Jurkat, Clone E6-1 (cell line): ENCODE results near the gene PHGDH.

ENCODE experiments used
- DNase-seq: peaks from one replicate; pipeline ENCODE4 v3.0.0-alpha.2; 2011; ENCODE audit warnings: low read depth, low spot score
- H3K4me3 ChIP-seq: 2 replicates; pipeline ENCODE4 v1.5.1; 2011; ENCODE audit warnings: mild to moderate bottlenecking, low read length, control low read depth, moderate library complexity

PHGDH gene

DNA sequence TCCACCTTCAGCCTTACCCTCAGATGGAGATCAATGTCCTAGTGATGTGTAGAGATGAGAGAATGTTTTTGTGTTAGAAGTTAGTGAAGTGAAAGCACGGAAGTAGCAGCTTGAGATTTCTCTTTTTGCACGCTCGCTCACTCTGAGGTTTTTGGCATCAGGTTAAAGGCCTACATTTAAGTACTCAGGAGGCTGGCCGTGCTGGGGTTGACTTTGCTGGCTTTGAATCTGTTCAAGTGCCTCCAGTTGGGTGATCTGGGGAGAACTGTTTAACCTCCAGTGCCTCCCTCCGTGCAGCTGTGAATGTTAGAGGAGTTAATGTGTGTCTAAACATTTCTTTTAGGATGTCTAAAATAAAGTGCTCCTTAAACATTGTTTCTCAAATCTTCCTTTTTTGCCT lies 13.9 kb downstream of the PHGDH start:
- H3K4me3 ChIP-seq = no peak overlapping the region
- no peak for DNase-seq

DNA sequence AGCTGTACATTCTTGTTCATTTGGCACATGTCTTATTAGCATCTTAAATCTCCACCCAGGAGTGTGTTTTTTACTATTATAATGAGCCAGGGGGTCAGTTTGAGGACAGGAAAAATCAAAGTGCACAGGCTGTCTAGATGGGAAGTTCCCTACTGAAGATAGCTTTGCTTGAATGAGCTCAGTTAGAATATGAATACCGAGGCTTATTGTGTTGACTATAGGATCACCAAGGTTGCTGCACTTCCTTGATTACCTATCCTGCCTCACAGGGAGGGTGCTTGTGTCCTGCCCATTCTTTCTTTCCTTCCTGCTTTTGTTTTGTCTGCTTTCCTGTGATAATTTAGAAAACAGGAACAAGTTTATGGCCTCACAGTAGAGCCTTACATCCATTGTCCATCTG lies 16.3 kb downstream of the PHGDH start:
- no peak overlapping the region for H3K4me3 ChIP-seq
- no peak for DNase-seq

DNA sequence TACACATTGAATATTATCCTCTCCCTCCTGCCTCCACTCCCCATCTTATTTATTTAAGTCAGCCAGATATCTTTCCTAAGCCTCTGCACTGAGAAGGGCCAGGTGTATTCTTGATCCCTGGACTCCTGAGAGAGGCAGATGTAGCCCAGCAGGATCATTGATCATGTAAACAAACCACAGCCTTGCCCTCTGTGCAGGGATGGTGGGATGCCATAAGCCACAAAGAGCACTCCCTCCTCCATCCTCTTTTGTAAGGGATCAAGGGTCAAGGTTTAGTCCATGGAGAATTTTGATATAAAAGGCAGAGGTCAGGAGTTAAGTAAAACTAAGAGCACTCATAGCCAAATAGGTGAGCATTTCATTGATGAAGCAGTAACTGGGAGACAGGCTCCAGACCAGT lies 17.3 kb downstream of the PHGDH start:
- no peak for DNase-seq
- no peak overlapping the region for H3K4me3 ChIP-seq

DNA sequence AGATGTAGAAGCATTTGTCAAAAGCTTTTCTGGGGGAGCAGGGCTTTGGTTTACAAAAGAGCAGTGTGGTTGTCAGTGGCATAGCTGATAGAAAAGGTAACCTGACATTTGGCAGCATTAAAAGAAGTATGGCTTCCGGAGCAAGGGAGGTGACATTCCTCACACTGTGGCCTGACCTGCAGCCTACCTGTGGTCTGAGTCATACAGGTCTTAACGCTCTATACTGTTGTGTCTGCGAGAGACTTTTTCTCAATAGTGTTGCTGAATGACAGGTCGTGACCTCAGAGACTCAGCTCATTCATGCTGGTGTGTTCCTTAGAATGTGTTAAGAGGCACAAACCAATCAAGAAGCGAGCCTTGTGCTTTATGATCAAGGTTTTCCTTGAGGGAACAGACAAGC lies 19.3 kb downstream of the PHGDH start:
- no peak for DNase-seq
- no peak overlapping the region for H3K4me3 ChIP-seq

DNA sequence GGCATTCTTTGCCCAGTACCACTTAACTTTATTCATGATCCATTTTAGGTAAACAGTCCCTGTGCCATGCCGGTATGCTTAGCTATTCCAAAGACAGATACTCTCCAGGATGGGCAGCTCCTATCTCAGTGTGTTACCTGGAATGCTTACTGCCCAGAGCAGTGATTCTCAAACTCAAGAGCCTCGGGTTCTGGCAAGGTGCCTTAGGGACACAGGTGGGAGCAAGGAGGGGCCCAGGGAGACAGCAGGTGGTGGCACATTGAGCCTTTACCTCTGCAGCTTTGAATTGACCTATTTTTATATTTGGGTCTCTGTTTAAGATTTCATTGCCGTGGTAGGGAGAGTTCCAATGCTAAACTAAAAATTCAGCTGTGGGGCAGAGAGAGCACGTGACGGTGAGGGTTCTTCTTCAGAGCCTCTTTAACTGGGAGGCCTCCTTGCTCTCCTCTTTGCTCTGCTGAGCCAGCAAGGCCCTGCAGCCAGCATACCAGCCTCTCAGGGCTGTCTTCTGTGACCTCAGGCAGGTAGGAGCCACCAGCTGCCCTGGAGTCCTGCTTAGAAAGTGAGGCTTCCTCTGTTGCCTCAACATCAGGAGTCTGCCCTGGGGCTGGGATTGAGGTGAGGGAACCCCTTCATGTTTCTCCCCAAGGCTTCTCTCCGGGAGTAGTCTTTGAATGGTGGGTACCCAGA lies 20.2 kb downstream of the PHGDH start:
- DNase-seq = no peak
- H3K4me3 ChIP-seq = no peak overlapping the region

DNA sequence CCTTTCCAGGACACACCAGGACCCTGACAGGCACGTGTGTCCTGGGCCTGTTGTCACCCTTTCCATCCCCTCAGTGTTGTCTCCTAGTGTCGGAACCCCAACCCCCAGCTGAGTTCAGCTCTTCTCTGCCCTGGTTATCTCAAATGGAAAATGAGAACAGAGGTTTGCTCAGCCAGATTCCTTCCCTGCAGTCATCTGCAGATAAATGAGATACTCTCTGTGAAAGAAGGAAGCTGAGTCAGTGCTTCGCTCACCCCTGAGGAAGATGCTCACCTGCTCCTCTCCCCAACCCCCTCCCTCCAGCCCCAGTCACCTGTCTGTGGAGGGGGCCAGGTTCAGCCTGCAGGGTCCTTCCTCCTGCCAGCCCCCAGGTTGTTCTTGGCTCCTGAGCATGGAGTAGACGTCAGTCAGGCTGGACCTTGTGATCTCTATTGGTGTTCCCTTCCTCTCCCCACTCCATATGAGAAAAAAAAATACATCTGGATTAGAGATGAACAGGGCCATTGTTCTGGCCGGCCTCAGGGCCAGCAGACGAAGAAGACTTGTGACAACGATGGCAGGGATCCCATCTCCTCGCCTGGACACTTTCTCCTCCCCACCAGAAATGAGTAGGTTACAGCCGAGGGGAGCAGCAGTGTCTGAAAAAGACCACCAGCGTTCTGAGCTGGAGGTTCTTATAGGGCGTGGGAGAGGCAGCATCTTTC lies 20.9 kb downstream of the PHGDH start:
- DNase-seq = no peak
- no peak overlapping the region for H3K4me3 ChIP-seq

DNA sequence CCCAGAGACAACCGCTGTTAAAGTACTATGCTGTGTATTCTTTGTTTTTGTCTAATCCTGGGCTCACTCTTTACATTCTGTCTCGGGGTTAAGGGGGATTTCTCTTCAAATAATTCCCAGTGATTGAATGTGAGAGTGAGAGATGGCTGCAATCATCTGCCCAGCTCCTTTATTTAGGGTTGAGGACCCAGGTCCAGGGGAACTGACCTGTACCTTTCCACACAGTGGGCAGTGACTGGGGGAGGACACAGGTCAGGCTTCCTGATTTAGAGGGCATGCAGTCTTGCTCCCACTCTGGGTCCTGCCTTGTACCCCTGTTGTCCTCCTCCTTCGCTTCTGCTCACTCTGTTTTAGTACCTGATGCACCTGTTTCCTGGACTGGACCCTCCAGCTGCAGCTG lies 22.0 kb downstream of the PHGDH start:
- H3K4me3 ChIP-seq = no peak overlapping the region
- no peak for DNase-seq

DNA sequence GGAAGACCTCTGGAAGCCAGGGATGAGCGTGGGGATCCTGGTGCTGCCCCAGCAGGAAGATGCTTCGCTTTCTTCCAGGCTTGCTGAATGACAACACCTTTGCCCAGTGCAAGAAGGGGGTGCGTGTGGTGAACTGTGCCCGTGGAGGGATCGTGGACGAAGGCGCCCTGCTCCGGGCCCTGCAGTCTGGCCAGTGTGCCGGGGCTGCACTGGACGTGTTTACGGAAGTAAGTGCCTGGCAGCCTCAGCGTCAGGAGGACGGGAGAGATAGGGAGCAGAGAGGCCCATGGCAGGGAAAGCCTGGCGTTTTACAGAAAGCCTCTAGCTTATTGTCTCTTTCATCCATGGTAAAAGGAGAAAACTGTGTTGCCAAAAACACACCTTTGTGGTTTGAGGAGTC lies 23.5 kb downstream of the PHGDH start:
- DNase-seq = no peak

DNA sequence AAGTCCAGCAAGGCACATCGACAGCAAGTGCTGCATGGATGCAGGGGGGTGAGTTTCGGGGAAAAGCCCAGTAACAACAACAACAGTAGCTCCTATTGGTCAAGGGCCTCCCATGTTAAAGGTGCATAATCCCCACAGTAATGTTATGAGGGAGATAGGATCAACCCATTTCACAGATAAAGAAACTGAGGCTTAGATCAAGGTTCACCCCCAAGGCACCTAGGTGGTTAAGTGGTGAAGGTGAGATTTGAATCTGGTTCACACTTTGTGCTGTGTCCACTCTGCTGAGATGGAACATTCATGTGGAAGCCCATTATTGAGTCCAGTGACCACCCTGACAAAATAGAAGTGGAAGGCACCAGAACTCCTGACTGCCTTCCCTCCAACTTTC lies 24.9 kb downstream of the PHGDH start:
- H3K4me3 ChIP-seq = no peak overlapping the region
- no peak for DNase-seq

More for the DNA sequence above, 23.5 kb downstream of the PHGDH start:
- H3K4me3 ChIP-seq = no peak overlapping the region

DNA sequence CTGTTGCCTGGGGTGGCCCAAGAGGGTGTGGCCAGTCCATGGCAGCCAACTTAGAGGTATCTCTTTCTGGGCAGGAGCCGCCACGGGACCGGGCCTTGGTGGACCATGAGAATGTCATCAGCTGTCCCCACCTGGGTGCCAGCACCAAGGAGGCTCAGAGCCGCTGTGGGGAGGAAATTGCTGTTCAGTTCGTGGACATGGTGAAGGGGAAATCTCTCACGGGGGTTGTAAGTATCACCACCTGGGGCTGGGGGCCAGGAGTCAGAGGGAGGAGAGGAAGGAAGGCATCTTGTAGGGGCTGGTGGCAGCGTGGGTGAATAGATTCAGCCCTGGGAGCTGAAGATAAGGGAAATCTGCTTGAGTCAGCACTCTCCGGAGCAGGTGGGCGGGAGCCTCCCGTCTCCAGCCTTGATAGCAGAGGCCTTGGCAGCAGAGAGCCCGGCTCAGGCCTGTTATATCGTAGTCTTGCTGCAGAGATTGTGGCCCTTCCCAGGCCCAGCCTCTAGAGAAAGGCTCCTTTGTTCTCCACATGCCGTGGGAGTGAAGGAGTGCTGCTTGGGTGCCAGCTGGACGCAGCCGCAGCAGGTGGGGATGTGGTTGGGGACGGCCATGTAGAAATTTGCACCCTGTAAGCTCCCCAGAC lies 25.4 kb downstream of the PHGDH start:
- H3K4me3 ChIP-seq = no peak overlapping the region
- DNase-seq = no peak

DNA sequence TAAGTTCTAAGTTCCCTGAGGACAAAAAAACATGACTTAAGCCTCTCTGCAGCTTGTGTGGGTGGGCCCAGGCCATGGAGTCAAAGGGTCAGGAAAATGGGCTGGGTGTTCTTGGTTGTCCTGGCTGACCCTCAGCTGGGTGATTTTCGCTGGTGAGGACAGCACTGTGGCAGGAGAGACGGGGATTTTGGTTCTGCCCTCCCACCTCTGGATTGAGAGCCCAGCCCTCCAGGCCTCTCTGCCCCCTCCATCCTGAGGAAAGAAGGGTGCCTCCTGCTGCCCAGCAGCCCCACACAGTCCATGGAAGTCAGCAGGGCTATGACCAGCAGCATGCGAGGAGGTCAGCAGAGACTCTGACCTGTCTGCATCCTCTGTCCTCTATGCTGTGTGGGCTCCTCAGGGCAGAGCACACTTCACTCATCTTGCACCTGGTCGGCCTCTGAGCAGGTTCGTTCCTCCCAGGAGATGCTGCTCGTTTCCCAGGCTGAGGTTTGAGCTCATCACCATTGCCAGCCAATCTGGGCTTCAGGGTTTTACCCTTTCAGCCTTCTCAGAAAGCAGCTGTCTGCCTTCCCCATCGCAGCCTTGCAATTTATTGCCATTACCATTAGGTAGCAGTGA lies 26.5 kb downstream of the PHGDH start:
- H3K4me3 ChIP-seq = no peak overlapping the region
- DNase-seq = no peak

DNA sequence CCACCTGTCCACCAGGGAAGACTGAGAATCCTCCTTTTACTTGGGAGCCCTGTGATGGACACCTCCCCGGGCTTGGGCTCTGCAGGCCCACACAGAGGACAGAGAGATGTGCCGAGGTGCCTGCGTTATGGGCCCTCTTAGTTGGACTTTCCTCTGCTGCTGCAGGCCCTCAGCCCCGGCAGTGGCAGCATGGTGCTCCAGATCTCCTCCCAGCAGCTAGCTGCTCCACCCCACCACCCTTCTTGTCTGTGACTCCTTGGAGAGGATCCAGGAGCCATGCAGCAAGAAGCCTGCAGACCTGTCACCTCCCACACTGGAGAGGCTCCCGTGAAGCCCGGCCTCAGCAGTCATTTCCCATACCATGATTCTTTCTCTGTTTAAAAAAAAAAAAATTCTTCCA lies 27.4 kb downstream of the PHGDH start:
- DNase-seq = no peak
- H3K4me3 ChIP-seq = no peak overlapping the region

DNA sequence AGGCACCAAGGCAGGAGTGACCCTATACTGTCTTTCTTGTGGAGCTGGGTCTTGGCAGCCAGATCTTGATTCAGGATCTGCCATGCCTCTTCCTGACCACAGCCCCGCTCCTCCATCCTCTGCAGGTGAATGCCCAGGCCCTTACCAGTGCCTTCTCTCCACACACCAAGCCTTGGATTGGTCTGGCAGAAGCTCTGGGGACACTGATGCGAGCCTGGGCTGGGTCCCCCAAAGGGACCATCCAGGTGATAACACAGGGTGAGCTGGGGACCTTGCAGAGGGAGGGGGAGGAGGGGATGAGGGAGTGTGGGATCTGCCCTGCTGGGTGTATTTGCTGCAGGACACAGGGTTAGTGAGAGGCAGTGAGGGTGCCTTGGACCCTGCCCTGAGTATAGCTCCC lies 28.5 kb downstream of the PHGDH start:
- no peak overlapping the region for H3K4me3 ChIP-seq
- no peak for DNase-seq

DNA sequence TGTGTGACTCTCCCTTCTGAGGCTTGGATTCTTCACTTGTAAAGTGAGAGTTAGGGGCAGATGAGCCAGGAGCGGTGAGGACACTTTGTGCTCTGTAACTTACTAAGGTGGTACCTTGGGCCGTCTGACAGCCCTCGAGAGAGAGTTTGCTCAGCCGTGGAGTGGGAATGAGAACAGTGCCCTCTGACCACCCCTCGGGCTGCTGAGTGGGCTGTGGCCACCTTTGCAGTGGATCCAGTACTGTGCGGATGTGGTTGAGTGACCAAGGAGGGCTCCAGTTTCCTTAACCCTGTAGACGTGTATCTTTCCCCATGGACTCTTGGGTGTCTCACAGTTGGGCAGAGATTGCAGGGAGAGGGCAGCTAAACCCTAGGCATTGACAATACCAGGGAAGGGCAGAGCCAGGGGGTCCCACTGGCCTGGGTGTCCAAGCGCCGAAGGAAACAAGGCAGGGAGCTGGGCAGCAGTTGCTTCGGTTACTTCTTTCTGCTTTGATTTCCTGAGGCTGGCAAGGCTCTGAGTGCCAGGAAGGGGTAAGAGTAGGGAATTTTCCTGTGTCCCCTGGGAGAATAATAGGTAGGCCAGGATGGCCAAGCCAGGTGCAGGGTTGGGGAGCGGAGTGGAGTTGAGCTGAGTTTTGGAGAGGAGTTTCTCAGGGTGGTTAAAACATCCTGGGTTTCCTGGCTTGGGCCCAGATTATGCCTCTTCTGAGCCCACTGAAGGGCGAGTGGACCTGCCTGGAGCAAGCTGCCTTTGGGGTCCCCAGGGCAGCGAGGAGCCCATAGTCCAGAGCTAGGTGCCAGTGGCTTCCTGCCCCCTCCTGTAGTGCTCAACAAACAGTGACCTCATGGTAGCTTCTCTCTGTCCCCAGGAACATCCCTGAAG lies 29.4 kb downstream of the PHGDH start:
- H3K4me3 ChIP-seq = no peak overlapping the region
- no peak for DNase-seq

DNA sequence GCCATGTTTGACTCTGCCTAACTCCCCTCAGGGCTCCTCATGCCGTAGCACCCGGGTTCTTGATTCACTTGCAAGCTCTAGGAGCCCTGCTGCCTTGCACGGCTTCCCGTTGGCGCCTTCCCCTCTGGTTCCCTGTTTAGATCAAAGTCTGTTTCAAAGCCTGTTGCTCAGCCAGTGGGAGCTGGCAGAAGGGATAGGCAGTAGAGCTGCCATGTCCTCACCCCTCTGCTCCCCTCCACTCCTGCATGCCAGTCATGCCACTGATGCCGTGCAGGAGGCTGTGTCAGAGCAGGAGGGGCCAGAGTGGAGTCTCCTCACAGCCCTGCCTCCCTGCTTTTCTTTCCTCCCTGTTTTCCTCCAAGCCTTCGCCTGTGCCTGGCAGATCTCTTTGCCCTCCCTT lies 30.5 kb downstream of the PHGDH start:
- H3K4me3 ChIP-seq = no peak overlapping the region
- DNase-seq = no peak

DNA sequence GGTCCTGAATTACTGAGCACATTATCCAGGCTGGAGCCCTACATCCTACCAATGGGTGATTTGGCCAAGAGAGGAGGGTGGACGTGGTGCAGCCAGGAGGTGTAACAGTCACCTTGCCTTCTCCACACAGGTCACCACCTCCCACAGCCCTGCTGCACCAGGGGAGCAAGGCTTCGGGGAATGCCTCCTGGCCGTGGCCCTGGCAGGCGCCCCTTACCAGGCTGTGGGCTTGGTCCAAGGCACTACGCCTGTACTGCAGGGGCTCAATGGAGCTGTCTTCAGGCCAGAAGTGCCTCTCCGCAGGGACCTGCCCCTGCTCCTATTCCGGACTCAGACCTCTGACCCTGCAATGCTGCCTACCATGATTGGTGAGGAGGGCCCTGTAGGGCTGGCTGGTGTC lies 30.9 kb downstream of the PHGDH start:
- H3K4me3 ChIP-seq = no peak overlapping the region
- DNase-seq = no peak

DNA sequence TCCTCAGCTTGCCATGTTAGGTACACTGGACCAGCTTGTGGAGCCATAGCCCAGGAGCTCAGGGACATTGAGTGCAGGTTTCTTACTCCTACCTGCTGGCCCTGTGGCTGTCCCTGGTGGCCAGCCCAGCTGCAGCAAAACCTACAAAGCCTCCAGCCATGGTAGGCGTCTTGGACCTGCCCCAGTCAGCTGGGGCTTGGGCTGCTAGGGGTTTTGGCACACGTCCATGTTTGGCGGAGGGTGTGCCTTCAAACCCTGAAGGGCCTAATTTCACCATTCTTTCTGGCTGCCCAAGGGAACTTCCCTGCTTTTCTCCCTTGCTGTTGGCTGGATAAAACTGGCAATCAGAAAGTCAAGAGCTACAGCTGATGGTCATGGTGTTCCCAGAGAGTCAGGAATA lies 31.6 kb downstream of the PHGDH start:
- H3K4me3 ChIP-seq = no peak overlapping the region
- no peak for DNase-seq

DNA sequence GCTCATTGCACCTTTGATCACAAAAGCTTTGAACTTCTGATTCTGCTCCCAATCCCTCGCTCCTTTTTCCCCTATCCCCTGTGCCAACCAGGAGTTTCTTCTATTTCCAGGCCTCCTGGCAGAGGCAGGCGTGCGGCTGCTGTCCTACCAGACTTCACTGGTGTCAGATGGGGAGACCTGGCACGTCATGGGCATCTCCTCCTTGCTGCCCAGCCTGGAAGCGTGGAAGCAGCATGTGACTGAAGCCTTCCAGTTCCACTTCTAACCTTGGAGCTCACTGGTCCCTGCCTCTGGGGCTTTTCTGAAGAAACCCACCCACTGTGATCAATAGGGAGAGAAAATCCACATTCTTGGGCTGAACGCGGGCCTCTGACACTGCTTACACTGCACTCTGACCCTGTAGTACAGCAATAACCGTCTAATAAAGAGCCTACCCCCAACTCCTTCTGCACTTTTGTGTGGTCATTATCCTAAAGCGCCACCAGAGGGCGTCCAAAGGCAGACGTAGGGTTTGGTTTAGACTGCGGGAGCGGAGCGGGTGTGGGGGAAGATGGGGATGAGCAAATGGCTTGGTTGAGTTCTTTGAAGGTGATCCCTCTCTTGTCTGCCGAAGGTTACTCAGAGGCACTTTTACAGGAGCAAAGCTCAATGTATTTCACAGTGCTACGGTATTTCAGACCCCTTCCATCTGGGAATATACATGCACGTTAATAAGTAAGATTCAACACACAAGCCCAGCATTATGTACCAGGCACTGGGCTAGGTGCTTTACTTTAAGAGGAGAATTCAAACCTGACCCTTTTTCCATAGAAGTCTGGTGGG lies 32.3 kb downstream of the PHGDH start:
- DNase-seq = peak; percentile 59
- no peak overlapping the region for H3K4me3 ChIP-seq

DNA sequence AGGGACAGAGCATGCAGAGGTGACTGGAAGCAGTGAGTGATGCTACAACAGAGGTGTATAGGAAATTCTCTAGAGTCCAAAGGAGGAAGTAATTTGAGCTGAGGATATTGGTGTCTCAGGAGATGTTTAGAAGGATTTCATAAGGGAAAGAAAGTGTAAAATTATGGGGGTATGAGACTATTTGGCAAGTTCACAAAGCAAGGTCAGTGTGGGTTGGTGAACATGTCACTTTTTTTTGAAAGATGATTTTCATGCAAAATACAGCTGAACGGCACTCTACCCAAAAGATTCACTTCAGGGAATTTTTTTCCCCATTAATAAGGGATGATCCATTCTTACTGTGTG lies 32.8 kb downstream of the PHGDH start:
- no peak overlapping the region for H3K4me3 ChIP-seq

More for the DNA sequence above, 32.8 kb downstream of the PHGDH start:
- no peak for DNase-seq
